Mucosa of rectum (tissue), 2 donors: ENCODE data around the gene ANK2.
"Not testable (repeated sequence)": the region's sequence is repeated elsewhere in the genome, so short reads cannot be mapped to it uniquely, and the experiment has no call there.

Experiments
- H3K27ac ChIP-seq, 2 donors: one replicate each; pipeline ENCODE4 v1.7.0; 2013; ENCODE audit warnings: inconsistent platforms in 2 of 2, low read depth in 2 of 2, low read length in 2 of 2
- H3K27me3 ChIP-seq, 2 donors: one replicate each; pipeline ENCODE4 v1.7.0; 2013; ENCODE audit warnings: low read length in 2 of 2; ENCODE audit not compliant: control insufficient read depth in 2 of 2, insufficient read depth in 2 of 2
- H3K36me3 ChIP-seq, 2 donors: one replicate each; pipeline ENCODE4 v1.7.0; 2013; ENCODE audit warnings: low read length in 2 of 2; ENCODE audit not compliant: control insufficient read depth in 2 of 2, insufficient read depth in 2 of 2
- H3K4me1 ChIP-seq, 2 donors: one replicate each; pipeline ENCODE4 v1.7.0; 2013; ENCODE audit warnings: low read length in 2 of 2, mild to moderate bottlenecking in 1 of 2; ENCODE audit not compliant: control insufficient read depth in 2 of 2, insufficient read depth in 2 of 2
- H3K4me3 ChIP-seq, 2 donors: one replicate each; pipeline ENCODE4 v1.7.0; 2013; ENCODE audit warnings: low read length in 2 of 2
- H3K9ac ChIP-seq, 2 donors: one replicate each; pipeline ENCODE4 v1.7.0; 2013; ENCODE audit warnings: low read length in 2 of 2, low read depth in 1 of 2, mild to moderate bottlenecking in 1 of 2
- H3K9me3 ChIP-seq, 2 donors: one replicate each; pipeline ENCODE4 v1.7.0; 2013; ENCODE audit warnings: low read length in 2 of 2; ENCODE audit not compliant: control insufficient read depth in 2 of 2
- donor health status: healthy.
- donor health status: Normal muscosa, but diverticular disease.

ANK2 gene

DNA sequence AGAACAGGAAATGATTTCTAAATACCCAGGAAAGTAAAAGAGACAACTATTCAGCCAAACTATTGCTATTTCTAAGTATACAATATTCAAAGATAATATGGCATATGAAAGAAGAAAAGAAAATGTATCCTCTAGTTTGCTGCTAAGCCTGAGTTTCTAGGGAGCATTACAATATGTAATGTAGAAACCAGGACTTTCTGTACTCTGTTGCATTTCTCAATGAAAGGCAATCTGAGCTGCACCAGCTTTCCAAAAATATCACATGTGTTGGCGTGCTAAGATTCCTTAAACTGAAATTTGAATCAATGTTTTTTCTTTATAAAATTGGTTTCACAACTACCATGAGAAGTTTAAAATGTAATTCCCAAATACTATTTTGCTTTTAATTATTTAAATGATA, 129.6 kb downstream of the ANK2 start:
- Histone ChIP-seq H3K27ac (no peak overlapping the region), H3K4me1 (no peaks in the 10 kb centered on the region), H3K36me3 (no peaks in the 10 kb centered on the region), H3K4me3 (no peak overlapping the region), H3K9me3 (no peaks in the 10 kb centered on the region), H3K27me3 (no peaks in the 10 kb centered on the region), H3K9ac (no peak overlapping the region)

DNA sequence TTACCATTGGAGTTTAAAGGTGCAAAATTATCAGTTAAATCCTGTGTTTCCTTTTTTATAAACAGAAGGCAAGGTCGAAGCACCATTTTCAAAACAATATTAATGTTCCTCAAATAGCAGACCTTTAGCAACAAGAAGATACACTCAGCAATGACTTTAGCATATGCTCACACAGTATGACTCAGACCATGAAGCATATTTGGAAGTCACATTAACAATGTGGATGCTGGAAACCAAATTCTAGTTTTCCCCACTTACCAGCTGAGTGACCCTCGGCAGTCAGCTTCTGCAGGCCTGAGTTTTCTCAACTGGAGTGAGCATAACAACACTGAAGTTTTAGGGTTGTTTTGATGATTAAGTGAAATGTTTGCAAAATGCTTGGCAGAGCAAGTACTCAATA, 130.5 kb downstream of the ANK2 start:
- Histone ChIP-seq H3K9me3 (no peaks in the 10 kb centered on the region), H3K27me3 (no peaks in the 10 kb centered on the region), H3K4me1 (no peaks in the 10 kb centered on the region), H3K9ac (no peak overlapping the region), H3K4me3 (no peak overlapping the region), H3K36me3 (no peaks in the 10 kb centered on the region), H3K27ac (no peak overlapping the region)

DNA sequence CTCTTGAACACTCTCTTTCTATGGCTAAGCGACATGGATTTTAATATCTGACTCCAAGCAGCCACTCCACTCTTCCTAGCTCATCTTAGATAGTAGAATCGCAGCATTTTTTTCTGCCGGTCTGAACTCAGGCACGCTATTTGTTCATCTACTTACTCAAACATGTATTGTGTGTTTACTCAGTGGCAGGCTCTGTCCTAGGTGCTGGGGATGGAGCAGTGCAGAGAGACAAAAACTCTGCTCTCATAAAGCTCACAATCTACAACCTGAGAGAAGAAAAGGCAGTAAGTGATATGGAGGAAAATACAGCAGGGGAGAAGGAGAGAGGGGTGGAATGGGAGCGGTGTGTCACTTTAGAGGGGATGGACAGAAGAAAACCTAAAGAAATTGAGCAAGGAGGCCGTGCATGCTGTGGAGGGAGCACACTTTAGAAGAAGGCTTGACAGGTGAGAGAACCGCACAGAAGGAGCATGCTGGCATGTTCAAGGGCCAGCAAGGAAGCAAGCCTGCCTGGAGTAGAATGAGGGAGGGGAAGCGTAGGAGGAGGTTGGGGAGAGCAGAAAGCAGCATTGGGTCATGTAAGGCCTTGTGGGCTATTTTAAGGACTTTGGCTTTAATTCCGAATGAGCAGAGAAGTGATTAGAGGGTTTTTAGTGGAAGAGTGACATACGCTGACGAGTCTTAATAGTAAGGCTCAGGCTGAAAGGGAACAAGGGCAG, 132.0 kb downstream of the ANK2 start:
- Histone ChIP-seq H3K9ac (no peak overlapping the region), H3K9me3 (no peaks in the 10 kb centered on the region), H3K36me3 (no peaks in the 10 kb centered on the region), H3K27ac (no peak overlapping the region), H3K4me1 (no peaks in the 10 kb centered on the region), H3K27me3 (no peaks in the 10 kb centered on the region), H3K4me3 (no peak overlapping the region)

DNA sequence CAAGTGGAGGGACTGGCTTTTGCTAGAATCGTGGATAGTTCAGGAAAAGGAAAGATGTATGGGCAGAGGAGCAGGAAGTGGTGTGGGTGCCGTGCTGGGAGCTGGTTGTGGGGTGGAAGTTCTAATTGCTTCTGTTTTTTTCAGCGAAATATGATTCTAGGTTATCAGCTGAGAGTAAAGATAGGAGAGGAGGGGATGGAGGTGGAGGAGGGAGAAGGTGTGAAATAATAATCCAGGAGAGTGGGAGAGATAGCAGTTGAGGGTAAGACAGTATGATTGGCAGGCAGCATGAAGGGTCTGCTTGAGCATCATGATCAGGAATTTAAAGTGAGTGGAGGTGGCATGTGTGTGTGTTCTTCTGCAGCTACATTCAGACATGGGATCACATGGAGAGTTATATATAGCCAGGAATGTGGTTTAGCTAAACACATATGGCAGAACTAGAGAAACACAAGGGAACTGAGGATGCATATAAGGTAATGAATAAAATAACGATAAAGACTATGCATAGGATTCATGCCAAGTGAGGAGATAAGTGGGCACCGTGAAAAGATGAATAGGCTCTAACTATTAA, 133.7 kb downstream of the ANK2 start:
- Histone ChIP-seq H3K27me3 (no peaks in the 10 kb centered on the region), H3K9ac (no peak overlapping the region), H3K4me1 (no peaks in the 10 kb centered on the region), H3K9me3 (no peaks in the 10 kb centered on the region), H3K4me3 (no peak overlapping the region), H3K36me3 (no peaks in the 10 kb centered on the region), H3K27ac (no peak overlapping the region)

DNA sequence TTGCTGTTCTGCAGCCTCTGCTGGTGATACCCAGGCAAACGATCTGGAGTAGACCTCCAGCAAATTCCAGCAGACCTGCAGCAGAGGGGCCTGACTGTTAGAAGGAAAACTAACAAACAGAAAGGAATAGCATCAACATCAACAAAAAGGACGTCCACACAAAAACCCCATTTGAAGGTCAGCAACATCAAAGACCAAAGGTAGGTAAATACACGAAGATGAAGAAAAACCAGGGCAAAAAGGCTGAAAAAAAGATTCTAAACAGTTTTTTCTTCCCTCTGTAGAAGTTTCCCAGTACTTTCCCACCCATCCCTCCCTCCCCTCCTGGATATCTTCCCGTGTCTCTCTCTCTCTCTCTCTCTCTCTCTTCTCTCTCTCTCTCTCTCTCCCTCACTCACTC, 136.8 kb downstream of the ANK2 start:
- H3K9ac ChIP-seq, H3K36me3 ChIP-seq, H3K4me3 ChIP-seq: not testable (repeated sequence)

DNA sequence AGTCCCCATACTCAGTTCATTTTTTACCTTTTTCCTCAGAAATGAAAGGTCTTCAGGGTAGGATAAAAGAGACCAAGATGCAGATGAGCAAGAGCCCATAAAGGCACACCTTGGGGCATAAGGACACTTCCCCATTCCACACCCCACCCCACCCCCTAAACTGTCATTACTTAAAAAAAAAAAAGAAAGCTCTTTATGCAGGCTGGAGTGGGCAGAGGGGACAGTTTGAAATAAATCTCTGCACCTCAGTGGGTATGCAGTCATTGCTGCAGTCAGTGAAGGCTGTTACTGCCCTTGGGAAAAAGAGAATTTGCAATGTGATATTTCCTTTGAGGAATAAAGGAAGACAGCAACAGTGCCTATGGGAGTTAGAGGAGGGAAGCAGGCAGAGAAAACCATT, 137.5 kb downstream of the ANK2 start:
- Histone ChIP-seq H3K9ac (no peak overlapping the region), H3K36me3 (no peaks in the 10 kb centered on the region), H3K27ac (no peak overlapping the region), H3K4me1 (no peaks in the 10 kb centered on the region), H3K4me3 (no peak overlapping the region), H3K27me3 (no peaks in the 10 kb centered on the region), H3K9me3 (no peaks in the 10 kb centered on the region)

More for the DNA sequence above, 136.8 kb downstream of the ANK2 start:
- H3K9me3 ChIP-seq, H3K27ac ChIP-seq, H3K4me1 ChIP-seq, H3K27me3 ChIP-seq: not testable (repeated sequence)

DNA sequence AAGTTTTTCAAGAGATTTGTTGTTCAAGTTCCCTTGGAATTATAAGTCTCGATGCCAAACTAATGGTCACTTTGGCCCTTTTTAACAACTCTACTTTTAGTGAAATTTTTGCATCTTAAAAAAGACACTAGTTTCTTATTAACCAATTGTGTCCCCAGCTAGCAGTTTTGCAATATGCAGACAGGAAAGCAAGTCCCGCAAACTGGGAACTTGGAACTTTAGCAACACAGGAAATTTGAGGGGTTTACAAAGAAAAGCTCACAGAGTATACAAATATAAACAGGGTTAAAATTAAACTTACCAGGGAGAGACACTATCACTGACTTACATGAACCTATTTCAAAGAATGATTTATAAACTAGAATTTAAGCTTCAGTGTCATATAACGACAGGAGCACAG, 137.9 kb downstream of the ANK2 start:
- Histone ChIP-seq H3K27ac (no peak overlapping the region), H3K36me3 (no peaks in the 10 kb centered on the region), H3K9ac (no peak overlapping the region), H3K4me1 (no peaks in the 10 kb centered on the region), H3K27me3 (no peaks in the 10 kb centered on the region), H3K9me3 (no peaks in the 10 kb centered on the region), H3K4me3 (no peak overlapping the region)

DNA sequence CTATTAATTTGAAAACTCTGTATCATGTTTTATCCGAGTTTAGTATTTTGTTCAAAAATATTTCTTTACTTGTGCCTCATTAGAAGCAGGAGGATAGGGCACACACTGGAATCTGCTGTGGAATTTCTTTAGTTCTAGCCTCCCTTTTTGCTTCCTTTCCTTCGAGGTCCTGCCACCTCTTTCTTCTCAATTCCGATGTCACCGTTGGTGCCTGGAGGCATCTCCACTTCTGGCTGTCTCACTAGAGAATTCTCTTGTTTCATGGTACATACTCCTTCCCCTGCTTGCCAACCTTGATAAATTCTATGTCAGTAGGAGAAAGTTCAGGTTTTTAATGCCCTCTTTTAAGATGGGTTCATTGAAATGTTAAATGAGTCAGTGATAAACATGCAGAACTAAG, 140.1 kb downstream of the ANK2 start:
- H3K4me3 ChIP-seq: no peak overlapping the region
- no peak overlapping the region for H3K9ac ChIP-seq

DNA sequence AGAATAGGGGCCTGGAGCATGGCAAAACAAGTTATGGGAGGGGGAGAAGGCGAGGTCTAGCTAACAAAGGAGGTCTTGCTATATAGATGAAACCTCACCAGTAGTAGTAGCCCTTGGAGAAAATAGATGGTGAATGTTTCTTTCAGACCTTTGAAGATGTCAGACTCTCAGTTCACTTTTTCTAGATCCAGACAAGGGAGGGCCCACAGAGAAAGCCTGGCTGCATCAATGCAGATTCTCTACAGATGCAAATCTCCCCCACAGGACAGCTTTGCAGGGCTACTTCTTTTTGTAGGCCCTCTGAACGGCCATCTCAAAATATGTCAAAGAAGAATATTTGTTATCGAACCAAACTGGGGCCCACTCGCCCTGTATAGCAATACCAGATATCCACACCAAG, 159.7 kb downstream of the ANK2 start:
- Histone ChIP-seq H3K9ac (no peak overlapping the region), H3K27ac (no peak overlapping the region), H3K36me3 (no peaks in the 10 kb centered on the region), H3K27me3 (no peaks in the 10 kb centered on the region), H3K4me1 (no peaks in the 10 kb centered on the region), H3K4me3 (no peak overlapping the region), H3K9me3 (no peaks in the 10 kb centered on the region)

More for the DNA sequence above, 140.1 kb downstream of the ANK2 start:
- Histone ChIP-seq H3K36me3 (no peaks in the 10 kb centered on the region), H3K27me3 (no peaks in the 10 kb centered on the region), H3K9me3 (no peaks in the 10 kb centered on the region), H3K27ac (no peak overlapping the region), H3K4me1 (no peaks in the 10 kb centered on the region)

DNA sequence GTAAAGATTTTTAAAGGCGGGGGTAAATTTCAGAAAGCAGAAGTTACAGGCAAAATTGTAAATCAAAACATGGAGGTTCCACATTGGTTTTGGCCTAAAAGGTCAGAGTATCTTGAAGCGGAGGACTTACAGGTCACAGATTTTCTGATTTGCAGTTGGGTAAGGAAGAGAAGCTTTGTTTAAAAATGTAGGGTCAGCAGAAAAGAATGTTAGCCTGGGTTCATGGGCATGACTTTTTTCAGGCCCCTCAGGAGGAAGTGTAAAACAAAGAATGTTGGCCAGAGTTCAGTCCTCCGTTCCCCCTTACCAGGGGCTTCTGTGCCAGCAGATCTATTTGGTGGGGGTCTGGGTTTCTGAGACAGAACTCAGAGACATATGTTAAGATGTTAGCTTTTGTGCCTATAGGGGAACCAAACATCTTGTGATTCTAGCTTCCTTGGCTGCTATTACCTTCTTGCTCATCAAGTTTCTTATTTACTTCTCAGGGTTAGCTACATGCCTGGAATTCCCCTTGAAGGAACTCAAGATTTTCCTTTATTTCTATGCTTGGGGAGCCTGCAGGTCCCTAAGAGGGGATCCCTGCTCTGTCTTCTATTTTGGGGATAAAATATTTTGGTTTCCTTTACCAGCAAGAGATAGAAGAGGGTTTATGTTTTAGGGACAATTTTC, 160.3 kb downstream of the ANK2 start:
- Histone ChIP-seq H3K9me3 (no peaks in the 10 kb centered on the region), H3K27me3 (no peaks in the 10 kb centered on the region), H3K27ac (no peak overlapping the region), H3K9ac (no peak overlapping the region), H3K36me3 (no peaks in the 10 kb centered on the region), H3K4me3 (no peak overlapping the region), H3K4me1 (no peaks in the 10 kb centered on the region)
